HepG2 (cell line): ENCODE data around the gene PPP4C. TPM values are rescaled to one million over a fixed set of nuclear protein-coding genes. Genes with fewer than 3 reads are reported as not detected.

Source experiments
- ATF7-NPFF ChIP-seq: sonication (generic); formaldehyde crosslinking; IDR thresholded peaks from 2 replicates; pipeline ENCODE4 v1.8.1; 2023; ENCODE audit warnings: mild to moderate bottlenecking, low read depth, missing genetic modification reagents, moderate library complexity
- GLI4 ChIP-seq: sonication (generic); formaldehyde crosslinking; IDR thresholded peaks from 2 replicates; pipeline ENCODE4 v1.5.1; 2020; ENCODE audit warnings: missing genetic modification reagents, mild to moderate bottlenecking, moderate library complexity, borderline replicate concordance
- HHEX ChIP-seq: IDR thresholded peaks from 2 replicates; pipeline ENCODE4 v1.6.1; 2016; ENCODE audit warnings: control low read depth
- MIER3 ChIP-seq: IDR thresholded peaks from 2 replicates; pipeline ENCODE4 v1.6.1; 2016; ENCODE audit warnings: missing compliant biosample characterization, borderline replicate concordance
- NCOA5 ChIP-seq: sonication (generic); formaldehyde crosslinking; IDR thresholded peaks from 2 replicates; pipeline ENCODE4 v1.4.0; 2020; ENCODE audit warnings: missing genetic modification reagents
- PAF1 ChIP-seq: IDR thresholded peaks from 2 replicates; pipeline ENCODE4 v1.6.1; 2016; ENCODE audit warnings: missing genetic modification reagents, missing compliant biosample characterization
- RARG ChIP-seq: sonication (generic); formaldehyde crosslinking; IDR thresholded peaks from 2 replicates; pipeline ENCODE4 v1.4.0; 2020; ENCODE audit warnings: low read depth, mild to moderate bottlenecking, missing genetic modification reagents
- SP1 ChIP-seq, 2 experiments: fragments of 450-650 bp in 1 of 2; sonication (generic) in 1 of 2; formaldehyde crosslinking in 1 of 2; IDR thresholded peaks; 2 replicates each; pipeline versions ENCODE4 v1.4.0 to v1.6.1; 2016 to 2020; ENCODE audit warnings: missing genetic modification reagents in 1 of 2
- ZC3H13 ChIP-seq: sonication (generic); formaldehyde crosslinking; IDR thresholded peaks from 2 replicates; pipeline ENCODE4 v1.8.1; 2023; ENCODE audit warnings: mild to moderate bottlenecking, missing genetic modification reagents, moderate library complexity
- ZZZ3 ChIP-seq: sonication (generic); formaldehyde crosslinking; IDR thresholded peaks from 2 replicates; pipeline ENCODE4 v1.4.0; 2020; ENCODE audit warnings: missing genetic modification reagents, mild to moderate bottlenecking, borderline replicate concordance
- polyA plus RNA-seq, 8 experiments: library from polyadenylated mRNA; depleted of rRNA in 3 of 8; stranded (reverse) in 7 of 8; unstranded in 1 of 8; fragments of >200 nt; fragmentation: Illumina TruSeq in 4 of 8; extraction: Trizol in 4 of 8; gene quantifications; 2 replicates each; pipeline versions ENCODE4 v1.2.1 to v1.2.3, GENCODE V29; 2011 to 2016; ENCODE audit warnings: low read depth in 4 of 8, missing spikeins in 1 of 8, mixed read lengths in 1 of 8; ENCODE audit not compliant: insufficient read depth in 1 of 8
- total RNA-seq, 5 experiments: library from RNA; depleted of rRNA; stranded (reverse); fragments of >200 nt; fragmentation: Illumina TruSeq; extraction: Trizol; gene quantifications; 2 replicates each; pipeline ENCODE4 v1.2.3, GENCODE V29; 2016; ENCODE audit warnings: low read depth in 1 of 5
- TF ChIP-seq, protein P1 (sequence below): sonication (generic); formaldehyde crosslinking; IDR thresholded peaks from 2 replicates; pipeline ENCODE4 v1.4.0; 2020; ENCODE audit warnings: mild to moderate bottlenecking, missing genetic modification reagents
- TF ChIP-seq, protein P2 (sequence below), 2 experiments: fragments of 450-650 bp in 1 of 2; sonication (generic) in 1 of 2; formaldehyde crosslinking in 1 of 2; IDR thresholded peaks; 2 replicates each; pipeline versions ENCODE4 v1.6.1 to v1.8.0; 2016 to 2022; ENCODE audit warnings: antibody characterized with exemption in 1 of 2, mild to moderate bottlenecking in 1 of 2, missing genetic modification reagents in 1 of 2
- TF ChIP-seq, protein P3 (sequence below): sonication (generic); formaldehyde crosslinking; IDR thresholded peaks from 2 replicates; pipeline ENCODE4 v1.4.0; 2020; ENCODE audit warnings: missing genetic modification reagents
- TF ChIP-seq, protein P4 (sequence below): sonication (generic); formaldehyde crosslinking; IDR thresholded peaks from 2 replicates; pipeline ENCODE4 v1.5.0; 2020; ENCODE audit warnings: missing genetic modification reagents

The PPP4C gene
- total and polyA plus RNA-seq, 2 of the 13 experiments (the other 11 are each of a cell fraction or from before 2014, with no cell fraction given), result 176 to 220 TPM

DNA sequence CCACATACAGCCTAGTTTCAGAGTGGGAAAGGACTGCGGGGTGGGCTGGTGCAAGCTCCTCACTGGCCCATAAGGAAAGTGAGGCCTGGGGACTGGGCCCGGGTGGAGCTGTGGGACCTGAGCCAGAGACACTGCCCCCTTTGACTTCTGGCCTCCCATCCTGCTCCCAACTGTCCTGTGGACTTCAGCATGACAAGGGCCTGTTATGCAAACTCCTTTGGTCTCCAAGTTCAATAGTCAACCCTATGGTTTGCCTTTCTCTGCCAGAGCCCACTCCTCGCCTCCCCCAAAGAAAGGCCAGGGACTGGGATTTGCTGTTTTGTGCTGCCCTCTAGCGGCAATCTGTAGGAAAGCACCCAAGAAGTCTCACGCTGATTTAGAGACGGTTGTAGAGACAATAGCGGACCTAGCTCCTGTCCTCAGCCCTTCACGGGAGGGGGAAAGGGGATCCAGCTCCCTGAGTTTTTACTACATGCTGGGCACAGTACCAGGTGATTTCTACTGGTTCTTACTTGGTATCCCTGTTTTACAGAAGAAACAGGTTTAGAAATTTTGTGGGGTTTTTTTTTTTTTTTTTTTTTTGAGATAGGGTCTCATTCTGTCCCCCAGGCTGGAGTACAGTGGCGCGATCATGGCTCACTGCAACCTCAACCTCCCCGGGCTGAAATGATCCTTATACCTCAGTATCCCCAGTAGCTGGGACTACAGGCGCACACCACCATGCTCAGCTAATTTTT, 43.5 kb upstream of the PPP4C start (continued):
- TF ChIP-seq, protein P1, sequence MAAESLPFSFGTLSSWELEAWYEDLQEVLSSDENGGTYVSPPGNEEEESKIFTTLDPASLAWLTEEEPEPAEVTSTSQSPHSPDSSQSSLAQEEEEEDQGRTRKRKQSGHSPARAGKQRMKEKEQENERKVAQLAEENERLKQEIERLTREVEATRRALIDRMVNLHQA, result no peak
- no peak for TF ChIP-seq HHEX
- TF ChIP-seq, protein P2, sequence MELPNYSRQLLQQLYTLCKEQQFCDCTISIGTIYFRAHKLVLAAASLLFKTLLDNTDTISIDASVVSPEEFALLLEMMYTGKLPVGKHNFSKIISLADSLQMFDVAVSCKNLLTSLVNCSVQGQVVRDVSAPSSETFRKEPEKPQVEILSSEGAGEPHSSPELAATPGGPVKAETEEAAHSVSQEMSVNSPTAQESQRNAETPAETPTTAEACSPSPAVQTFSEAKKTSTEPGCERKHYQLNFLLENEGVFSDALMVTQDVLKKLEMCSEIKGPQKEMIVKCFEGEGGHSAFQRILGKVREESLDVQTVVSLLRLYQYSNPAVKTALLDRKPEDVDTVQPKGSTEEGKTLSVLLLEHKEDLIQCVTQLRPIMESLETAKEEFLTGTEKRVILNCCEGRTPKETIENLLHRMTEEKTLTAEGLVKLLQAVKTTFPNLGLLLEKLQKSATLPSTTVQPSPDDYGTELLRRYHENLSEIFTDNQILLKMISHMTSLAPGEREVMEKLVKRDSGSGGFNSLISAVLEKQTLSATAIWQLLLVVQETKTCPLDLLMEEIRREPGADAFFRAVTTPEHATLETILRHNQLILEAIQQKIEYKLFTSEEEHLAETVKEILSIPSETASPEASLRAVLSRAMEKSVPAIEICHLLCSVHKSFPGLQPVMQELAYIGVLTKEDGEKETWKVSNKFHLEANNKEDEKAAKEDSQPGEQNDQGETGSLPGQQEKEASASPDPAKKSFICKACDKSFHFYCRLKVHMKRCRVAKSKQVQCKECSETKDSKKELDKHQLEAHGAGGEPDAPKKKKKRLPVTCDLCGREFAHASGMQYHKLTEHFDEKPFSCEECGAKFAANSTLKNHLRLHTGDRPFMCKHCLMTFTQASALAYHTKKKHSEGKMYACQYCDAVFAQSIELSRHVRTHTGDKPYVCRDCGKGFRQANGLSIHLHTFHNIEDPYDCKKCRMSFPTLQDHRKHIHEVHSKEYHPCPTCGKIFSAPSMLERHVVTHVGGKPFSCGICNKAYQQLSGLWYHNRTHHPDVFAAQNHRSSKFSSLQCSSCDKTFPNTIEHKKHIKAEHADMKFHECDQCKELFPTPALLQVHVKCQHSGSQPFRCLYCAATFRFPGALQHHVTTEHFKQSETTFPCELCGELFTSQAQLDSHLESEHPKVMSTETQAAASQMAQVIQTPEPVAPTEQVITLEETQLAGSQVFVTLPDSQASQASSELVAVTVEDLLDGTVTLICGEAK (IDR thresholded peaks at IDR 0.05), result no peak
- TF ChIP-seq, protein P2 (CRISPR knock-in tag; IDR thresholded peaks at IDR 0.05), result no peak
- TF ChIP-seq ZZZ3 (CRISPR knock-in tag), result no peak
- no peak for TF ChIP-seq NCOA5 (CRISPR knock-in tag)
- no peak for TF ChIP-seq SP1 (IDR thresholded peaks at IDR 0.05)
- TF ChIP-seq SP1 (CRISPR knock-in tag; IDR thresholded peaks at IDR 0.05), result no peak
- TF ChIP-seq GLI4, result no peak
- TF ChIP-seq, protein P3, sequence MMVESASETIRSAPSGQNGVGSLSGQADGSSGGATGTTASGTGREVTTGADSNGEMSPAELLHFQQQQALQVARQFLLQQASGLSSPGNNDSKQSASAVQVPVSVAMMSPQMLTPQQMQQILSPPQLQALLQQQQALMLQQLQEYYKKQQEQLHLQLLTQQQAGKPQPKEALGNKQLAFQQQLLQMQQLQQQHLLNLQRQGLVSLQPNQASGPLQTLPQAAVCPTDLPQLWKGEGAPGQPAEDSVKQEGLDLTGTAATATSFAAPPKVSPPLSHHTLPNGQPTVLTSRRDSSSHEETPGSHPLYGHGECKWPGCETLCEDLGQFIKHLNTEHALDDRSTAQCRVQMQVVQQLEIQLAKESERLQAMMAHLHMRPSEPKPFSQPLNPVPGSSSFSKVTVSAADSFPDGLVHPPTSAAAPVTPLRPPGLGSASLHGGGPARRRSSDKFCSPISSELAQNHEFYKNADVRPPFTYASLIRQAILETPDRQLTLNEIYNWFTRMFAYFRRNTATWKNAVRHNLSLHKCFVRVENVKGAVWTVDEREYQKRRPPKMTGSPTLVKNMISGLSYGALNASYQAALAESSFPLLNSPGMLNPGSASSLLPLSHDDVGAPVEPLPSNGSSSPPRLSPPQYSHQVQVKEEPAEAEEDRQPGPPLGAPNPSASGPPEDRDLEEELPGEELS, result no peak
- 0 out of 2 replicates have a peak, but pooled peaks have one; percentile 32 for TF ChIP-seq ATF7-NPFF (CRISPR knock-in tag)
- TF ChIP-seq, protein P4, sequence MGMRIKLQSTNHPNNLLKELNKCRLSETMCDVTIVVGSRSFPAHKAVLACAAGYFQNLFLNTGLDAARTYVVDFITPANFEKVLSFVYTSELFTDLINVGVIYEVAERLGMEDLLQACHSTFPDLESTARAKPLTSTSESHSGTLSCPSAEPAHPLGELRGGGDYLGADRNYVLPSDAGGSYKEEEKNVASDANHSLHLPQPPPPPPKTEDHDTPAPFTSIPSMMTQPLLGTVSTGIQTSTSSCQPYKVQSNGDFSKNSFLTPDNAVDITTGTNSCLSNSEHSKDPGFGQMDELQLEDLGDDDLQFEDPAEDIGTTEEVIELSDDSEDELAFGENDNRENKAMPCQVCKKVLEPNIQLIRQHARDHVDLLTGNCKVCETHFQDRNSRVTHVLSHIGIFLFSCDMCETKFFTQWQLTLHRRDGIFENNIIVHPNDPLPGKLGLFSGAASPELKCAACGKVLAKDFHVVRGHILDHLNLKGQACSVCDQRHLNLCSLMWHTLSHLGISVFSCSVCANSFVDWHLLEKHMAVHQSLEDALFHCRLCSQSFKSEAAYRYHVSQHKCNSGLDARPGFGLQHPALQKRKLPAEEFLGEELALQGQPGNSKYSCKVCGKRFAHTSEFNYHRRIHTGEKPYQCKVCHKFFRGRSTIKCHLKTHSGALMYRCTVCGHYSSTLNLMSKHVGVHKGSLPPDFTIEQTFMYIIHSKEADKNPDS (CRISPR knock-in tag), result no peak
- no peak for TF ChIP-seq RARG (CRISPR knock-in tag)
- no peak for TF ChIP-seq PAF1 (CRISPR knock-in tag)
- no peak for TF ChIP-seq MIER3 (CRISPR knock-in tag)
- TF ChIP-seq ZC3H13, result no peak
